Gastrocnemius medialis (tissue), 4 donors: ENCODE measurements around the gene CALML3. TPM values are rescaled to one million over a fixed set of nuclear protein-coding genes. Genes with fewer than 3 reads are reported as not detected.
A peak's percentile ranks its signal among the peaks of the same experiment; 100 is the strongest.

Experiments used
- ATAC-seq, 2 donors: fragments of 150-250 bp; one replicate each; pipeline ENCODE4 v1.9.1; 2016
- DNase-seq, 2 donors: peaks; one replicate each; pipeline ENCODE4 v3.0.0-alpha.2; 2019
- H3K27ac ChIP-seq, 4 donors: fragments of 200-600 bp; sonication (generic); 1 replicate in 1 of 4; 2 replicates in 3 of 4; pipeline ENCODE4 v1.5.1; 2016 to 2018; ENCODE audit warnings: mild to moderate bottlenecking in 2 of 4, moderate library complexity in 1 of 4
- H3K27me3 ChIP-seq, 3 donors: fragments of 200-600 bp; sonication (generic) in 2 of 3; 1 replicate in 1 of 3; 2 replicates in 2 of 3; pipeline versions ENCODE4 v1.5.1 to v1.6.0; 2016 to 2019; ENCODE audit warnings: mild to moderate bottlenecking in 1 of 3, moderate library complexity in 1 of 3
- H3K36me3 ChIP-seq, 2 donors: fragments of 200-600 bp; sonication (generic) in 1 of 2; one replicate each; pipeline ENCODE4 v1.5.1; 2017 to 2018
- H3K4me1 ChIP-seq, 2 donors: fragments of 200-600 bp; sonication (generic) in 1 of 2; one replicate each; pipeline ENCODE4 v1.5.1; 2016 to 2017; ENCODE audit warnings: mild to moderate bottlenecking in 2 of 2
- H3K4me3 ChIP-seq, 4 donors: fragments of 200-600 bp; sonication (generic) in 3 of 4; 1 replicate in 1 of 4; 2 replicates in 3 of 4; pipeline ENCODE4 v1.5.1; 2016 to 2019; ENCODE audit warnings: mild to moderate bottlenecking in 2 of 4
- H3K9me3 ChIP-seq, 3 donors: fragments of 200-600 bp; sonication (generic) in 2 of 3; 1 replicate in 1 of 3; 2 replicates in 2 of 3; pipeline ENCODE4 v1.5.1; 2016 to 2019
- CTCF ChIP-seq, 5 experiments: fragments of 450-650 bp in 3 of 5; fragments of 200-600 bp in 2 of 5; sonication (generic) in 2 of 5; IDR thresholded peaks in 4 of 5; conservative IDR thresholded peaks in 1 of 5; 1 replicate in 4 of 5; 2 replicates in 1 of 5; pipeline ENCODE4 v1.5.1; 2016 to 2019; ENCODE audit warnings: antibody characterized with exemption in 5 of 5, mild to moderate bottlenecking in 3 of 5, moderate library complexity in 3 of 5
- POLR2A ChIP-seq, 2 donors: fragments of 450-650 bp; IDR thresholded peaks; one replicate each; pipeline ENCODE4 v1.6.1; 2017; ENCODE audit warnings: antibody characterized with exemption in 2 of 2, mild to moderate bottlenecking in 2 of 2, moderate library complexity in 2 of 2
- in situ Hi-C, 4 donors: fragments of 200-750 bp; cut with MboI; loops; one replicate each; pipeline versions ENCODE4 v1.15.0 to v1.8.0; 2017; ENCODE audit warnings: low sequenced_read_pairs in 4 of 4
- intact Hi-C: fragments of 100-400 bp; cut with DNase I; formaldehyde crosslinking; loops from one replicate; pipeline ENCODE4 v1.15.1; 2023; ENCODE audit warnings: low total_unique reads
- total RNA-seq, 4 donors: library from RNA; depleted of rRNA; stranded (reverse); fragments of >200 nt; gene quantifications; one replicate each; pipeline versions ENCODE4 v1.1.0 to v1.2.3, GENCODE V29; 2016

The CALML3 gene
- total RNA-seq, 4 donors from 2014 or later: not detected

GRCh38 chr10:5573319-5573950, 48.7 kb downstream of the CALML3 start:
- DNase-seq (no peak), ATAC-seq (no peak)
- H3K27me3 ChIP-seq: no peaks in the 10 kb centered on the region
- no peak for TF ChIP-seq CTCF (IDR thresholded peaks at IDR 0.05 in 4 of 5, conservative IDR thresholded peaks at IDR 0.05 in 1 of 5)
- TF ChIP-seq POLR2A (IDR thresholded peaks at IDR 0.05): no peak
- peaks cover 14 to 19% of the 10 kb centered on the region in 2 donors for H3K4me1 ChIP-seq
- H3K27ac ChIP-seq: peak overlapping the region in 3 of 4 donors; percentile 4 to 90 (median 68)
- H3K9me3 ChIP-seq: no peaks in the 10 kb centered on the region
- intact Hi-C loops: no loop called here
- no peak overlapping the region for H3K4me3 ChIP-seq
- in situ Hi-C loops: no loop called here
- no peaks in the 10 kb centered on the region for H3K36me3 ChIP-seq

- TF ChIP-seq CTCF (IDR thresholded peaks at IDR 0.05 in 4 of 5, conservative IDR thresholded peaks at IDR 0.05 in 1 of 5) (no peak), POLR2A (IDR thresholded peaks at IDR 0.05) (no peak)
Measured at GRCh38 chr10:5573968-5574641, 49.3 kb downstream of the CALML3 start.

GRCh38 chr10:5574642-5575131, 49.9 kb downstream of the CALML3 start:
- H3K4me1 ChIP-seq: peaks cover 14 to 19% of the 10 kb centered on the region in 2 donors
- intact Hi-C loops: no loop called here
- DNase-seq (peak; percentile 68 to 75), ATAC-seq (peak; percentile 81 to 83)
- no peaks in the 10 kb centered on the region for H3K9me3 ChIP-seq
- no peaks in the 10 kb centered on the region for H3K27me3 ChIP-seq
- TF ChIP-seq CTCF (IDR thresholded peaks at IDR 0.05 in 4 of 5, conservative IDR thresholded peaks at IDR 0.05 in 1 of 5) (no peak), POLR2A (IDR thresholded peaks at IDR 0.05) (no peak)
- no peak overlapping the region for H3K4me3 ChIP-seq
- no peaks in the 10 kb centered on the region for H3K36me3 ChIP-seq
- in situ Hi-C loops: no loop called here
- peak overlapping the region in 3 of 4 donors; percentile 53 to 90 (median 68) for H3K27ac ChIP-seq

More at GRCh38 chr10:5573968-5574641, 49.3 kb downstream of the CALML3 start:
- Histone ChIP-seq H3K36me3 (no peaks in the 10 kb centered on the region), H3K27ac (peak overlapping the region; percentile 49 to 90 (median 60)), H3K27me3 (no peaks in the 10 kb centered on the region), H3K9me3 (no peaks in the 10 kb centered on the region), H3K4me3 (no peak overlapping the region), H3K4me1 (peaks cover 14 to 19% of the 10 kb centered on the region in 2 donors)
- intact Hi-C loops: no loop called here
- DNase-seq: peak; percentile 72 to 75
- ATAC-seq: peak; percentile 72 to 86
- in situ Hi-C loops: no loop called here

- Histone ChIP-seq H3K4me1 (peaks cover 14 to 19% of the 10 kb centered on the region in 2 donors), H3K9me3 (no peaks in the 10 kb centered on the region), H3K36me3 (no peaks in the 10 kb centered on the region), H3K4me3 (no peak overlapping the region), H3K27me3 (no peaks in the 10 kb centered on the region), H3K27ac (peak overlapping the region in 2 of 4 donors; percentile 53 to 90)
- in situ Hi-C loops: no loop called here
- DNase-seq: no peak
- intact Hi-C loops: no loop called here
- ATAC-seq: peak in 1 of 2 donors; percentile 7
- TF ChIP-seq CTCF (IDR thresholded peaks at IDR 0.05 in 4 of 5, conservative IDR thresholded peaks at IDR 0.05 in 1 of 5) (no peak), POLR2A (IDR thresholded peaks at IDR 0.05) (no peak)
Measured at GRCh38 chr10:5575144-5575481, 50.4 kb downstream of the CALML3 start.
